Breast epithelium (tissue), 4 donors: ENCODE measurements around the gene MUSTN1. TPM values are rescaled to one million over a fixed set of nuclear protein-coding genes. Genes with fewer than 3 reads are reported as not detected.

ENCODE experiments used
- DNase-seq, 2 donors: peaks; one replicate each; pipeline ENCODE4 v3.0.0-alpha.2; 2019; ENCODE audit warnings: low spot score in 2 of 2
- H3K27ac ChIP-seq, 2 donors: fragments of 200-600 bp; sonication (generic) in 1 of 2; one replicate each; pipeline ENCODE4 v1.5.1; 2016 to 2019; ENCODE audit warnings: mild to moderate bottlenecking in 1 of 2
- H3K27me3 ChIP-seq, 2 donors: fragments of 200-600 bp; sonication (generic) in 1 of 2; one replicate each; pipeline versions ENCODE4 v1.5.1 to v1.6.0; 2017 to 2019; ENCODE audit warnings: control low read depth in 1 of 2, mild to moderate bottlenecking in 1 of 2
- H3K36me3 ChIP-seq: fragments of 200-600 bp; one replicate; pipeline ENCODE4 v1.5.1; 2019
- H3K4me1 ChIP-seq, 2 donors: fragments of 200-600 bp; sonication (generic); one replicate each; pipeline ENCODE4 v1.5.1; 2016 to 2019; ENCODE audit warnings: control low read depth in 1 of 2
- H3K4me3 ChIP-seq, 3 donors: fragments of 200-600 bp; sonication (generic); 1 replicate in 2 of 3; 2 replicates in 1 of 3; pipeline ENCODE4 v1.5.1; 2016 to 2019; ENCODE audit warnings: mild to moderate bottlenecking in 3 of 3, moderate library complexity in 2 of 3
- H3K9me3 ChIP-seq, 2 donors: fragments of 200-600 bp; sonication (generic) in 1 of 2; one replicate each; pipeline ENCODE4 v1.5.1; 2016 to 2019; ENCODE audit warnings: control low read depth in 1 of 2
- POLR2A ChIP-seq: fragments of 450-650 bp; IDR thresholded peaks from one replicate; pipeline ENCODE4 v1.6.1; 2016; ENCODE audit warnings: antibody characterized with exemption, mild to moderate bottlenecking, moderate library complexity
- POLR2AphosphoS5 ChIP-seq, 3 donors: sonication (generic); formaldehyde crosslinking; IDR thresholded peaks; one replicate each; pipeline ENCODE4 v1.6.1; 2017; ENCODE audit warnings: antibody characterized with exemption in 3 of 3
- intact Hi-C: fragments of 100-400 bp; cut with DNase I; formaldehyde crosslinking; loops from one replicate; pipeline ENCODE4 v1.15.1; 2023; ENCODE audit warnings: low total_unique reads
- total RNA-seq, 3 donors: library from RNA; depleted of rRNA; stranded (reverse); fragments of >200 nt; gene quantifications; one replicate each; pipeline ENCODE4 v1.1.0, GENCODE V29; 2016
- TF ChIP-seq, protein P1 (sequence below), 3 donors: fragments of 450-650 bp; IDR thresholded peaks; one replicate each; pipeline ENCODE4 v1.5.1; 2016 to 2017; ENCODE audit warnings: antibody characterized with exemption in 3 of 3, mild to moderate bottlenecking in 3 of 3, moderate library complexity in 3 of 3

The MUSTN1 gene
- total RNA-seq, 3 donors from 2014 or later: 5.9 to 13.0 (median 6.9) TPM

DNA sequence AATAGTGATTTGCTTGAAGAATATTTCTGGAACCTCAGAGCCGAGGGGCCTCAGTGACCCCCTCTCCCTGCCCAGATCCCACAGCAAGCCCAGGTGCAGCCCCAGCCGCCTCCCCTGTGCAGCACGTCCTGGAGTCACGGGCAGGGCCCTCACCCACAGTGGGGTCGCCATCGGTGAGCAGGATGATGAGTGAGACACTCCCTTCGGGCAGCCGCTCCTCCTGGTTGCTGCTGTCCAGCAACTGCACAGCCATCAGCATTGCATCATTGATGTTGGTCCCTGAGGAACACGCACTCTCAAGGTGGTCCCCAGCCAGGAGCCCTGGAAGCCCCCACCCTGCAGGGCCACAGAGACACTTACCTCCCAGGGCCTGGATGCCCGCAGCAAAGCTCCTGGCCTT is 10.8 kb downstream of the MUSTN1 start:
- Histone ChIP-seq H3K27me3 (no peaks in the 10 kb centered on the region), H3K4me1 (no peaks in the 10 kb centered on the region), H3K27ac (no peak overlapping the region), H3K9me3 (no peaks in the 10 kb centered on the region), H3K4me3 (no peak overlapping the region), H3K36me3 (no peaks in the 10 kb centered on the region)
- intact Hi-C loops: no loop called here
- TF ChIP-seq POLR2AphosphoS5 (IDR thresholded peaks at IDR 0.05): no peak
- no peak for TF ChIP-seq POLR2A
- TF ChIP-seq, protein P1, sequence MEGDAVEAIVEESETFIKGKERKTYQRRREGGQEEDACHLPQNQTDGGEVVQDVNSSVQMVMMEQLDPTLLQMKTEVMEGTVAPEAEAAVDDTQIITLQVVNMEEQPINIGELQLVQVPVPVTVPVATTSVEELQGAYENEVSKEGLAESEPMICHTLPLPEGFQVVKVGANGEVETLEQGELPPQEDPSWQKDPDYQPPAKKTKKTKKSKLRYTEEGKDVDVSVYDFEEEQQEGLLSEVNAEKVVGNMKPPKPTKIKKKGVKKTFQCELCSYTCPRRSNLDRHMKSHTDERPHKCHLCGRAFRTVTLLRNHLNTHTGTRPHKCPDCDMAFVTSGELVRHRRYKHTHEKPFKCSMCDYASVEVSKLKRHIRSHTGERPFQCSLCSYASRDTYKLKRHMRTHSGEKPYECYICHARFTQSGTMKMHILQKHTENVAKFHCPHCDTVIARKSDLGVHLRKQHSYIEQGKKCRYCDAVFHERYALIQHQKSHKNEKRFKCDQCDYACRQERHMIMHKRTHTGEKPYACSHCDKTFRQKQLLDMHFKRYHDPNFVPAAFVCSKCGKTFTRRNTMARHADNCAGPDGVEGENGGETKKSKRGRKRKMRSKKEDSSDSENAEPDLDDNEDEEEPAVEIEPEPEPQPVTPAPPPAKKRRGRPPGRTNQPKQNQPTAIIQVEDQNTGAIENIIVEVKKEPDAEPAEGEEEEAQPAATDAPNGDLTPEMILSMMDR (IDR thresholded peaks at IDR 0.05): no peak
- DNase-seq: no peak

DNA sequence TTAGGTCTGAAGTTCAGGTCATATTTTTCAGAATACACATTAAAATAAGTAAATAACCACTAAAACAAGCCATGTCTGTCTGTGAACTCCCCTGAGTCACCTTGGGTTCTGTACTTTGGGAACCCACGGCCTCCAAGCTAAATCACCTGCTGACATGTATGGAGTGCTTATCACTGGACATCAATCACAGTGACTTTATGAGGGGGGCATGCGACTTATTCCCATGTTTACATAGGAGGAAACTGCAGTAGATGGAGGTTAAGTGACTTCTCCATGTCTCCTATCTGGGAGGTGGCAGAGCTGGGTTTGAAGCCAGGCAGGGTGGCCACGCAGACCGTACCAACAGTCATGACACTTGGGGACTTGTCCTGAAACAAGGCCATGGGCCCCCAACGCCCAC is 12.5 kb downstream of the MUSTN1 start:
- TF ChIP-seq POLR2A: no peak
- no peak for TF ChIP-seq POLR2AphosphoS5 (IDR thresholded peaks at IDR 0.05)
- TF ChIP-seq, protein P1 (IDR thresholded peaks at IDR 0.05): no peak
- Histone ChIP-seq H3K27ac (no peak overlapping the region), H3K4me1 (no peaks in the 10 kb centered on the region), H3K9me3 (no peaks in the 10 kb centered on the region), H3K27me3 (no peaks in the 10 kb centered on the region), H3K36me3 (no peaks in the 10 kb centered on the region), H3K4me3 (no peak overlapping the region)
- intact Hi-C loops: no loop called here
- no peak for DNase-seq

DNA sequence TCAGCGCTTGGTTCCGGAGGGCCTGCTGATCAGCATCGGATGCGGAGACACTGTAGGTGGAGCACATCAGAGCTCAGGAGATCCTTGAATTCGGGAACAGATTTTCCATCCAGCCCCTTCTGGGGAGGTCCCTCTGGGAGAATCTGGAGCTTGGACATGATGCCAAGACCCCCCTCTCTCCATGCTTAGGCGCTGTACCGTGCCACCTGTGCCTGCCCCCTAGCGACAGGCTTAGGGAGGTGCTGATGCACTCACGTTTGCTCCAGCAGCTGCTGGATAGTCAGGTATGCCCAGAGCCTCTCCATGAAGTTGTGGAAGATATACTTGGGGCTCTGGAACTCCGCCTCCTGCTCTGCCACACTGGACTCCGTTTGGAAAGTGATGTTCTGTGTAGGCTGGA is 14.1 kb downstream of the MUSTN1 start:
- H3K4me3 ChIP-seq: no peak overlapping the region
- H3K9me3 ChIP-seq: no peaks in the 10 kb centered on the region
- TF ChIP-seq POLR2A: no peak
- no peak for TF ChIP-seq POLR2AphosphoS5 (IDR thresholded peaks at IDR 0.05)
- TF ChIP-seq, protein P1 (IDR thresholded peaks at IDR 0.05): no peak
- H3K27ac ChIP-seq: no peak overlapping the region
- H3K27me3 ChIP-seq: no peaks in the 10 kb centered on the region
- no peaks in the 10 kb centered on the region for H3K36me3 ChIP-seq
- intact Hi-C loops: loop anchor here (2.0 kb wide), 1 partner anchor 28 kb away; no protein-coding TSS in a partner anchor
- H3K4me1 ChIP-seq: no peaks in the 10 kb centered on the region
- no peak for DNase-seq

DNA sequence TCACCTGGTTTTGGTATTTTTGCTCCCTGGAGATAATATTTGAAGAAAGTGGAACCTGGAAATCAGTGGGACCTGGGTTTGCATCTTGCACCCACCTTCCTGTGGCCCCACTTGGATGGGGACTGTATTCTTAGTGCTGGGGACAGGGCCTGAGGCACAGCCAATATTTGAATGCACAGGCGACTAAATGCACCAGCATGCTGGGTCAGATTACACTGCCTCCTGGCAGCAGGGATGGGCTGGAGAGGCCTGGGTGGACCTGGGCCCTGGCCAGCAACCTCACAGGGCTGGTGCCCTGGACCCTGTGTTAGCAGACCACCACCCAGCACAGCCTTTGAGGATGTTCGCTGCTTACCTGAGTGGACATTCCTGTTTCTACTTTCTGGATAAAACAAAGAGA is 14.9 kb downstream of the MUSTN1 start:
- H3K27me3 ChIP-seq: no peaks in the 10 kb centered on the region
- no peak overlapping the region for H3K4me3 ChIP-seq
- DNase-seq: no peak
- no peak overlapping the region for H3K27ac ChIP-seq
- H3K36me3 ChIP-seq: no peaks in the 10 kb centered on the region
- intact Hi-C loops: loop anchor here (2.0 kb wide), 1 partner anchor 27 kb away; no protein-coding TSS in a partner anchor
- H3K9me3 ChIP-seq: no peaks in the 10 kb centered on the region
- TF ChIP-seq POLR2AphosphoS5 (IDR thresholded peaks at IDR 0.05): no peak
- TF ChIP-seq, protein P1 (IDR thresholded peaks at IDR 0.05): no peak
- TF ChIP-seq POLR2A: no peak
- no peaks in the 10 kb centered on the region for H3K4me1 ChIP-seq

DNA sequence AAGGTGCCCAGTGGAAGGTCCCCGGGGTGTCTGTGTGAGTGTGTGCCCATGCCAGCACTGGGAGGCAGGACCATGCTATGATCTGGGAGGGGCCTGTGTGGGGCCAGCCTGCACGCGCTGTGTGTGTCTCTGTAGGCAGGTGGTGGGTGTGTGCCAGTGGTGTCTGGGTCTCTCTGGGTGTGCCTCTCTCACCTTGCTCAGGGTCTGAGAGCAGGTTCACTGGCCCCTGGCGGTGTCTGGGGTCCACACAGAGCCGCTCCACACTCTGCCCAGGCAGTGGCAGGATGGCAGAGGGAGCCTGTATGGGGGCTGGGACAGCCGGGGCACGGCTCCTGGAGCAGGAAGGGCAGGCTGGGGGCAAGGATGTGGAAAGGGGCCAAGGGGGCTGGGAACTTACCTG is 17.0 kb downstream of the MUSTN1 start:
- intact Hi-C loops: no loop called here
- DNase-seq: no peak
- Histone ChIP-seq H3K9me3 (no peaks in the 10 kb centered on the region), H3K4me3 (no peak overlapping the region), H3K27me3 (no peaks in the 10 kb centered on the region), H3K27ac (no peak overlapping the region), H3K4me1 (no peaks in the 10 kb centered on the region), H3K36me3 (no peaks in the 10 kb centered on the region)
- TF ChIP-seq POLR2A (no peak), POLR2AphosphoS5 (IDR thresholded peaks at IDR 0.05) (no peak)
- TF ChIP-seq, protein P1 (IDR thresholded peaks at IDR 0.05): no peak
